Neutrophil (primary cell): ENCODE measurements around the gene MTG1.

Source experiments
- H3K27ac ChIP-seq: fragments of 200-600 bp; sonication (generic); 2 replicates; pipeline ENCODE4 v1.5.1; 2016; ENCODE audit warnings: mild to moderate bottlenecking, moderate library complexity
- H3K27me3 ChIP-seq: fragments of 200-600 bp; sonication (generic); 2 replicates; pipeline ENCODE4 v1.6.0; 2016; ENCODE audit warnings: mild to moderate bottlenecking
- H3K36me3 ChIP-seq: fragments of 200-600 bp; sonication (generic); 2 replicates; pipeline ENCODE4 v1.5.1; 2017
- H3K4me1 ChIP-seq, 2 experiments: fragments of 200-600 bp in 1 of 2; sonication (generic) in 1 of 2; 1 replicate in 1 of 2; 2 replicates in 1 of 2; pipeline versions ENCODE4 v1.5.1 to v1.6.1; 2013 to 2016; ENCODE audit warnings: low read depth in 1 of 2, low read length in 1 of 2, mild to moderate bottlenecking in 1 of 2, moderate library complexity in 1 of 2; ENCODE audit not compliant: control insufficient read depth in 1 of 2, insufficient read depth in 1 of 2
- H3K4me3 ChIP-seq, 2 experiments: fragments of 200-600 bp in 1 of 2; sonication (generic) in 1 of 2; 1 replicate in 1 of 2; 2 replicates in 1 of 2; pipeline ENCODE4 v1.5.1; 2013 to 2016; ENCODE audit warnings: low read depth in 1 of 2, low read length in 1 of 2, mild to moderate bottlenecking in 1 of 2, moderate library complexity in 1 of 2
- H3K9me3 ChIP-seq: fragments of 200-600 bp; sonication (generic); 2 replicates; pipeline ENCODE4 v1.5.1; 2016
- CTCF ChIP-seq: fragments of 200-600 bp; sonication (generic); IDR thresholded peaks from 2 replicates; pipeline ENCODE4 v1.5.1; 2016; ENCODE audit warnings: antibody characterized with exemption

The MTG1 gene

GRCh38 chr10:133359972-133360610, 33.9 kb upstream of the MTG1 start:
- peaks cover 28% of the 10 kb centered on the region for H3K36me3 ChIP-seq
- H3K9me3 ChIP-seq = no peaks in the 10 kb centered on the region
- H3K27ac ChIP-seq = no peak overlapping the region

GRCh38 chr10:133361227-133361626, 32.7 kb upstream of the MTG1 start:
- Histone ChIP-seq H3K4me1 (peaks cover 12 to 13% of the 10 kb centered on the region in 2 experiments), H3K27ac (no peak overlapping the region), H3K36me3 (peaks cover 40% of the 10 kb centered on the region), H3K9me3 (no peaks in the 10 kb centered on the region), H3K4me3 (no peak overlapping the region), H3K27me3 (peaks cover 23% of the 10 kb centered on the region)
- no peak for TF ChIP-seq CTCF

More at GRCh38 chr10:133359972-133360610, 33.9 kb upstream of the MTG1 start:
- Histone ChIP-seq H3K4me3 (no peak overlapping the region), H3K4me1 (peaks cover 12 to 13% of the 10 kb centered on the region in 2 experiments), H3K27me3 (peaks cover 35% of the 10 kb centered on the region)
- no peak for TF ChIP-seq CTCF

GRCh38 chr10:133361773-133362441, 32.0 kb upstream of the MTG1 start:
- H3K27me3 ChIP-seq = peaks cover 17% of the 10 kb centered on the region
- H3K4me1 ChIP-seq = peaks cover 7 to 9% of the 10 kb centered on the region in 2 experiments
- peaks cover 46% of the 10 kb centered on the region for H3K36me3 ChIP-seq
- TF ChIP-seq CTCF = no peak
- H3K4me3 ChIP-seq = no peak overlapping the region
- H3K27ac ChIP-seq = no peak overlapping the region
- no peaks in the 10 kb centered on the region for H3K9me3 ChIP-seq

- H3K27ac ChIP-seq = no peak overlapping the region
- no peaks in the 10 kb centered on the region for H3K9me3 ChIP-seq
- no peak for TF ChIP-seq CTCF
- H3K36me3 ChIP-seq = peaks cover 49% of the 10 kb centered on the region
- H3K27me3 ChIP-seq = peaks cover 7% of the 10 kb centered on the region
- H3K4me1 ChIP-seq = no peaks in the 10 kb centered on the region
- H3K4me3 ChIP-seq = no peak overlapping the region
Observed at GRCh38 chr10:133362846-133363245, 31.1 kb upstream of the MTG1 start.

- H3K4me1 ChIP-seq = no peaks in the 10 kb centered on the region
- no peaks in the 10 kb centered on the region for H3K27me3 ChIP-seq
- no peak overlapping the region for H3K27ac ChIP-seq
- TF ChIP-seq CTCF = no peak
- H3K9me3 ChIP-seq = no peaks in the 10 kb centered on the region
- peaks cover 65% of the 10 kb centered on the region for H3K36me3 ChIP-seq
- no peak overlapping the region for H3K4me3 ChIP-seq
Observed at GRCh38 chr10:133364645-133365431, 29.1 kb upstream of the MTG1 start.
